ENCODE data around the gene RNF113B. TPM values are rescaled to one million over a fixed set of nuclear protein-coding genes. Genes with fewer than 3 reads are reported as not detected.

Gene RNF113B
- total and polyA plus RNA-seq, 2 experiments from 2014 or later: 0.19 TPM; not detected in 1

- Histone ChIP-seq H3K79me2 (replicated peaks; ENCODE audit: insufficient read depth) (peaks cover 77% of the 10 kb centered on the region), H4K20me1 (replicated peaks; ENCODE audit: insufficient read depth) (no peaks in the 10 kb centered on the region; the same call in 1 of the 2 replicates), H3F3A (replicated peaks; ENCODE audit: low read depth) (peaks cover 10% of the 10 kb centered on the region; the same call in 1 of the 2 replicates), H3K36me3 (ENCODE audit: insufficient read depth) (no peaks in the 10 kb centered on the region), H3K4me2 (peak overlapping the region; percentile 68), H3K9me2 (ENCODE audit: insufficient read depth) (no peaks in the 10 kb centered on the region), H2AFZ (no peak overlapping the region), H3K27me3 (ENCODE audit: insufficient read depth) (no peaks in the 10 kb centered on the region), H3K4me1 (ENCODE audit: insufficient read depth) (peaks cover 58% of the 10 kb centered on the region), H3K4me3 (0 out of 2 replicates have a peak overlapping the region, but pooled peaks have one; percentile 49), H3K27ac (ENCODE audit: low read depth) (peak overlapping the region; percentile 97)
- H3K27me3 Mint-ChIP-seq (ENCODE audit: insufficient read depth, low read depth, poor library complexity): no peaks in the 10 kb centered on the region
- H3K9me3 Mint-ChIP-seq: peaks cover 2% of the 10 kb centered on the region; the same call in 2 of the 3 replicates
- no peak for DNase-seq (ENCODE audit: low spot score)
- TF ChIP-seq ETS1 (IDR thresholded peaks at IDR 0.05) (no peak), CTCF (conservative IDR thresholded peaks at IDR 0.05; ENCODE audit: low read depth in 2 of 2) (no peak), REST (IDR thresholded peaks at IDR 0.05; ENCODE audit: unreplicated experiment) (no peak), JUNB (IDR thresholded peaks at IDR 0.05; ENCODE audit: unreplicated experiment) (no peak), CREB1 (CRISPR knock-in tag; IDR thresholded peaks at IDR 0.05; ENCODE audit: low read depth) (no peak), EZH2phosphoT487 (IDR thresholded peaks at IDR 0.05; ENCODE audit: unreplicated experiment) (no peak)
- peaks cover 56% of the 10 kb centered on the region for H3K4me1 Mint-ChIP-seq
- H3K36me3 Mint-ChIP-seq (ENCODE audit: low read depth): peaks cover 13% of the 10 kb centered on the region
- ATAC-seq: no peak
- H3K27ac Mint-ChIP-seq: no peak overlapping the region
- no peak overlapping the region for H3K4me3 Mint-ChIP-seq
Measured at GRCh38 chr13:98198683-98199082, 21.6 kb upstream of the RNF113B start.

GRCh38 chr13:98195054-98195791, 18.2 kb upstream of the RNF113B start:
- Histone ChIP-seq H3K27ac (ENCODE audit: low read depth) (peak overlapping the region; percentile 67), H3F3A (replicated peaks; ENCODE audit: low read depth) (no peaks in the 10 kb centered on the region), H3K79me2 (replicated peaks; ENCODE audit: insufficient read depth) (peaks cover 78% of the 10 kb centered on the region), H2AFZ (no peak overlapping the region), H3K4me3 (no peak overlapping the region), H4K20me1 (replicated peaks; ENCODE audit: insufficient read depth) (no peaks in the 10 kb centered on the region; the same call in 1 of the 2 replicates), H3K4me2 (0 out of 2 replicates have a peak overlapping the region, but pooled peaks have one; percentile 31), H3K9me2 (ENCODE audit: insufficient read depth) (no peaks in the 10 kb centered on the region), H3K36me3 (ENCODE audit: insufficient read depth) (no peaks in the 10 kb centered on the region), H3K27me3 (ENCODE audit: insufficient read depth) (no peaks in the 10 kb centered on the region), H3K4me1 (ENCODE audit: insufficient read depth) (peaks cover 36% of the 10 kb centered on the region)
- Mint-ChIP-seq H3K4me1 (peaks cover 33% of the 10 kb centered on the region), H3K27me3 (ENCODE audit: insufficient read depth, low read depth, poor library complexity) (no peaks in the 10 kb centered on the region), H3K9me3 (no peaks in the 10 kb centered on the region; the same call in 2 of the 3 replicates), H3K36me3 (ENCODE audit: low read depth) (peaks cover 7% of the 10 kb centered on the region; the same call in 2 of the 3 replicates), H3K4me3 (no peak overlapping the region), H3K27ac (peak overlapping the region; percentile 38; the same call in 1 of the 2 replicates)
- TF ChIP-seq REST (IDR thresholded peaks at IDR 0.05; ENCODE audit: unreplicated experiment): no peak
- no peak for TF ChIP-seq POLR2AphosphoS5 (IDR thresholded peaks at IDR 0.05; ENCODE audit: low read depth)
- TF ChIP-seq EZH2phosphoT487 (IDR thresholded peaks at IDR 0.05; ENCODE audit: unreplicated experiment): no peak
- ATAC-seq: no peak
- no peak for DNase-seq (ENCODE audit: low spot score)
